SK-N-SH (cell line): ENCODE results near the gene MAX.

Experiments used
- CHD2 ChIP-seq: fragments of 150-350 bp; IDR thresholded peaks from 2 replicates; pipeline ENCODE4 v1.6.1; 2018; ENCODE audit warnings: low read length; ENCODE audit not compliant: partially characterized antibody
- CTCF ChIP-seq: fragments of 200-600 bp; sonication (generic); IDR thresholded peaks from 2 replicates; pipeline ENCODE4 v1.6.1; 2017; ENCODE audit warnings: antibody characterized with exemption, mild to moderate bottlenecking, moderate library complexity
- EP300 ChIP-seq, 2 experiments: IDR thresholded peaks; 2 replicates each; pipeline versions ENCODE4 v1.4.0 to v1.6.1; 2012; ENCODE audit warnings: borderline replicate concordance in 1 of 2, low read depth in 1 of 2, low read length in 1 of 2
- EZH2phosphoT487 ChIP-seq: fragments of 200-600 bp; sonication (generic); IDR thresholded peaks from 2 replicates; pipeline ENCODE4 v1.6.1; 2017; ENCODE audit warnings: low read depth, mixed run types, mild to moderate bottlenecking, antibody characterized with exemption, moderate library complexity, borderline replicate concordance
- GABPA ChIP-seq: IDR thresholded peaks from 2 replicates; pipeline ENCODE4 v1.4.0; 2012; ENCODE audit warnings: low read depth, mild to moderate bottlenecking
- JUND ChIP-seq: IDR thresholded peaks from 2 replicates; pipeline ENCODE4 v1.4.0; 2012
- MAX ChIP-seq: IDR thresholded peaks from 2 replicates; pipeline ENCODE4 v1.4.0; 2012; ENCODE audit warnings: low read depth
- PBX3 ChIP-seq: IDR thresholded peaks from 2 replicates; pipeline ENCODE4; 2012
- RAD21 ChIP-seq: IDR thresholded peaks from 2 replicates; pipeline ENCODE4 v1.6.1; 2012; ENCODE audit warnings: mild to moderate bottlenecking, low read length
- RFX5 ChIP-seq: IDR thresholded peaks from 2 replicates; pipeline ENCODE4 v1.6.1; 2012; ENCODE audit warnings: mild to moderate bottlenecking, improper control_type of control experiment, low read length
- SIN3A ChIP-seq: IDR thresholded peaks from 2 replicates; pipeline ENCODE4 v1.6.1; 2012; ENCODE audit warnings: low read depth, mild to moderate bottlenecking, low read length, moderate library complexity, borderline replicate concordance
- TEAD4 ChIP-seq: IDR thresholded peaks from 2 replicates; pipeline ENCODE4 v1.4.0; 2012; ENCODE audit warnings: mild to moderate bottlenecking, borderline replicate concordance; ENCODE audit not compliant: insufficient read depth
- YY1 ChIP-seq: IDR thresholded peaks from 2 replicates; pipeline ENCODE4 v1.4.0; 2012; ENCODE audit warnings: low read depth, mild to moderate bottlenecking
- TF ChIP-seq, protein P1 (sequence below): IDR thresholded peaks from 2 replicates; pipeline ENCODE4 v1.6.1; 2012; ENCODE audit warnings: mild to moderate bottlenecking, low read depth, low read length, moderate library complexity

- TF ChIP-seq PBX3 (no peak), CTCF (no peak), RAD21 (no peak), EP300 (IDR thresholded peaks at IDR 0.05; ENCODE audit: borderline replicate concordance in 1 of 2, low read depth in 1 of 2, low read length in 1 of 2) (no peak), GABPA (no peak), TEAD4 (no peak), JUND (no peak), RFX5 (no peak), YY1 (no peak), MAX (no peak), SIN3A (no peak), EZH2phosphoT487 (no peak), CHD2 (peak; percentile 29)
- TF ChIP-seq, protein P1, sequence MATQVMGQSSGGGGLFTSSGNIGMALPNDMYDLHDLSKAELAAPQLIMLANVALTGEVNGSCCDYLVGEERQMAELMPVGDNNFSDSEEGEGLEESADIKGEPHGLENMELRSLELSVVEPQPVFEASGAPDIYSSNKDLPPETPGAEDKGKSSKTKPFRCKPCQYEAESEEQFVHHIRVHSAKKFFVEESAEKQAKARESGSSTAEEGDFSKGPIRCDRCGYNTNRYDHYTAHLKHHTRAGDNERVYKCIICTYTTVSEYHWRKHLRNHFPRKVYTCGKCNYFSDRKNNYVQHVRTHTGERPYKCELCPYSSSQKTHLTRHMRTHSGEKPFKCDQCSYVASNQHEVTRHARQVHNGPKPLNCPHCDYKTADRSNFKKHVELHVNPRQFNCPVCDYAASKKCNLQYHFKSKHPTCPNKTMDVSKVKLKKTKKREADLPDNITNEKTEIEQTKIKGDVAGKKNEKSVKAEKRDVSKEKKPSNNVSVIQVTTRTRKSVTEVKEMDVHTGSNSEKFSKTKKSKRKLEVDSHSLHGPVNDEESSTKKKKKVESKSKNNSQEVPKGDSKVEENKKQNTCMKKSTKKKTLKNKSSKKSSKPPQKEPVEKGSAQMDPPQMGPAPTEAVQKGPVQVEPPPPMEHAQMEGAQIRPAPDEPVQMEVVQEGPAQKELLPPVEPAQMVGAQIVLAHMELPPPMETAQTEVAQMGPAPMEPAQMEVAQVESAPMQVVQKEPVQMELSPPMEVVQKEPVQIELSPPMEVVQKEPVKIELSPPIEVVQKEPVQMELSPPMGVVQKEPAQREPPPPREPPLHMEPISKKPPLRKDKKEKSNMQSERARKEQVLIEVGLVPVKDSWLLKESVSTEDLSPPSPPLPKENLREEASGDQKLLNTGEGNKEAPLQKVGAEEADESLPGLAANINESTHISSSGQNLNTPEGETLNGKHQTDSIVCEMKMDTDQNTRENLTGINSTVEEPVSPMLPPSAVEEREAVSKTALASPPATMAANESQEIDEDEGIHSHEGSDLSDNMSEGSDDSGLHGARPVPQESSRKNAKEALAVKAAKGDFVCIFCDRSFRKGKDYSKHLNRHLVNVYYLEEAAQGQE, result no peak
Measured at GRCh38 chr14:65070471-65070976, 31.8 kb downstream of the MAX start.
